HepG2 (cell line): ENCODE results near the gene CCL23. TPM values are rescaled to one million over a fixed set of nuclear protein-coding genes. Genes with fewer than 3 reads are reported as not detected.

Experiments
- FOXA3 ChIP-seq: IDR thresholded peaks from 2 replicates; pipeline ENCODE4 v1.6.1; 2016; ENCODE audit warnings: missing genetic modification reagents, missing compliant biosample characterization
- HNF4A ChIP-seq: sonication (generic); formaldehyde crosslinking; IDR thresholded peaks from 2 replicates; pipeline ENCODE4 v1.4.0; 2020; ENCODE audit warnings: missing genetic modification reagents
- IRF2 ChIP-seq: IDR thresholded peaks from 2 replicates; pipeline ENCODE4 v1.6.1; 2018; ENCODE audit warnings: missing genetic modification reagents, missing compliant biosample characterization
- MED1 ChIP-seq: sonication (generic); formaldehyde crosslinking; IDR thresholded peaks from 2 replicates; pipeline ENCODE4 v1.4.0; 2020; ENCODE audit warnings: missing genetic modification reagents
- MLLT10 ChIP-seq: sonication (generic); formaldehyde crosslinking; IDR thresholded peaks from 2 replicates; pipeline ENCODE4 v1.4.0; 2020; ENCODE audit warnings: missing genetic modification reagents
- NFIB ChIP-seq: sonication (generic); formaldehyde crosslinking; IDR thresholded peaks from 2 replicates; pipeline ENCODE4 v1.9.0; 2021; ENCODE audit warnings: missing genetic modification reagents, mild to moderate bottlenecking, borderline replicate concordance
- PAF1 ChIP-seq: IDR thresholded peaks from 2 replicates; pipeline ENCODE4 v1.6.1; 2016; ENCODE audit warnings: missing genetic modification reagents, missing compliant biosample characterization
- PLRG1 ChIP-seq: fragments of 450-650 bp; conservative IDR thresholded peaks from 2 replicates; pipeline ENCODE4 v1.6.1; 2016
- POLR2AphosphoS2 ChIP-seq: IDR thresholded peaks from 2 replicates; pipeline ENCODE4 v1.6.1; 2011; ENCODE audit warnings: low read depth, low read length, improper control_type of control experiment
- POLR2G ChIP-seq: fragments of 200-400 bp; formaldehyde crosslinking; IDR thresholded peaks from 2 replicates; pipeline ENCODE4 v1.6.1; 2018; ENCODE audit warnings: mild to moderate bottlenecking, low read depth, low read length, moderate library complexity
- SMC3 ChIP-seq: IDR thresholded peaks from 2 replicates; pipeline ENCODE4 v1.6.1; 2011; ENCODE audit warnings: low read length, improper control_type of control experiment
- STAG1 ChIP-seq: sonication (generic); formaldehyde crosslinking; IDR thresholded peaks from 2 replicates; pipeline ENCODE4 v1.4.0; 2020; ENCODE audit warnings: missing genetic modification reagents
- ZBTB8A ChIP-seq: sonication (generic); formaldehyde crosslinking; IDR thresholded peaks from 2 replicates; pipeline ENCODE4 v1.4.0; 2020; ENCODE audit warnings: mild to moderate bottlenecking, low read depth, missing genetic modification reagents, borderline replicate concordance
- ZFP36L1 ChIP-seq: sonication (generic); formaldehyde crosslinking; IDR thresholded peaks from 2 replicates; pipeline ENCODE4 v1.8.0; 2022; ENCODE audit warnings: mild to moderate bottlenecking, missing genetic modification reagents, moderate library complexity
- ZNF124 ChIP-seq: sonication (generic); formaldehyde crosslinking; IDR thresholded peaks from 2 replicates; pipeline ENCODE4 v1.4.0; 2020; ENCODE audit warnings: missing genetic modification reagents
- ZNF550 ChIP-seq: sonication (generic); formaldehyde crosslinking; IDR thresholded peaks from 2 replicates; pipeline ENCODE4 v1.4.0; 2020; ENCODE audit warnings: mild to moderate bottlenecking, missing genetic modification reagents, borderline replicate concordance
- polyA plus RNA-seq, 8 experiments: library from polyadenylated mRNA; depleted of rRNA in 3 of 8; stranded (reverse) in 7 of 8; unstranded in 1 of 8; fragments of >200 nt; fragmentation: Illumina TruSeq in 4 of 8; extraction: Trizol in 4 of 8; gene quantifications; 2 replicates each; pipeline versions ENCODE4 v1.2.1 to v1.2.3, GENCODE V29; 2011 to 2016; ENCODE audit warnings: low read depth in 4 of 8, missing spikeins in 1 of 8, mixed read lengths in 1 of 8; ENCODE audit not compliant: insufficient read depth in 1 of 8
- total RNA-seq, 5 experiments: library from RNA; depleted of rRNA; stranded (reverse); fragments of >200 nt; fragmentation: Illumina TruSeq; extraction: Trizol; gene quantifications; 2 replicates each; pipeline ENCODE4 v1.2.3, GENCODE V29; 2016; ENCODE audit warnings: low read depth in 1 of 5
- TF ChIP-seq, protein P1 (sequence below): sonication (generic); formaldehyde crosslinking; conservative IDR thresholded peaks from 2 replicates; pipeline ENCODE4 v1.4.0; 2020; ENCODE audit warnings: missing genetic modification reagents
- TF ChIP-seq, protein P2 (sequence below): sonication (generic); formaldehyde crosslinking; IDR thresholded peaks from 2 replicates; pipeline ENCODE4 v1.4.0; 2020; ENCODE audit warnings: missing genetic modification reagents, mild to moderate bottlenecking, borderline replicate concordance
- TF ChIP-seq, protein P3 (sequence below): IDR thresholded peaks from 2 replicates; pipeline ENCODE4 v1.6.1; 2016; ENCODE audit warnings: mild to moderate bottlenecking, missing biosample characterization, missing genetic modification reagents
- TF ChIP-seq, protein P4 (sequence below): IDR thresholded peaks from 2 replicates; pipeline ENCODE4 v1.6.1; 2018; ENCODE audit warnings: missing genetic modification reagents
- TF ChIP-seq, protein P5 (sequence below): sonication (generic); formaldehyde crosslinking; IDR thresholded peaks from 2 replicates; pipeline ENCODE4 v1.4.0; 2020; ENCODE audit warnings: missing genetic modification reagents
- TF ChIP-seq, protein P6 (sequence below): sonication (generic); formaldehyde crosslinking; IDR thresholded peaks from 2 replicates; pipeline ENCODE4 v1.4.0; 2020; ENCODE audit warnings: missing genetic modification reagents, borderline replicate concordance

Gene CCL23
- total and polyA plus RNA-seq, 2 of the 13 experiments (the other 11 are each of a cell fraction or from before 2014, with no cell fraction given): not detected

DNA sequence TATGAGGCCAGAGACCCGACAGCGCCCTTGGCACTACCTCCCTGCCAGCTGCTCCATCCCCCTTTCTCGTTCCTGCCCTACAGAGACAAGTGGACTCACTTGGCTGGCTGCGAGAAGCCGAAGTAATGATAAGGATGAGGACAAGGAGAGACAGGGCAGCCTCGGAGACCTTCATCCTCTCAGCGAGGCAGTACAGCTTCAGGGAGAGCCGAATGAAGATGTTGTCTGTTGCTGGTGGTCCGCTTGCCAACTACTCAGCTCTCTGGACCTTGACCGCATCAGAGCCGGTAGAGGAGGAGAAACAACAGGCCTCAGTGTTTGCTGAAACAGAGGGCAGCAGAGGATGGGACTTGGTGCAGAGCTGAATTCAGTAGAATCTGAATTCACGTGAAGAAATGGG, 36.5 kb downstream of the CCL23 start, which contains the start of gene CCL16 (continued):
- TF ChIP-seq, protein P1, sequence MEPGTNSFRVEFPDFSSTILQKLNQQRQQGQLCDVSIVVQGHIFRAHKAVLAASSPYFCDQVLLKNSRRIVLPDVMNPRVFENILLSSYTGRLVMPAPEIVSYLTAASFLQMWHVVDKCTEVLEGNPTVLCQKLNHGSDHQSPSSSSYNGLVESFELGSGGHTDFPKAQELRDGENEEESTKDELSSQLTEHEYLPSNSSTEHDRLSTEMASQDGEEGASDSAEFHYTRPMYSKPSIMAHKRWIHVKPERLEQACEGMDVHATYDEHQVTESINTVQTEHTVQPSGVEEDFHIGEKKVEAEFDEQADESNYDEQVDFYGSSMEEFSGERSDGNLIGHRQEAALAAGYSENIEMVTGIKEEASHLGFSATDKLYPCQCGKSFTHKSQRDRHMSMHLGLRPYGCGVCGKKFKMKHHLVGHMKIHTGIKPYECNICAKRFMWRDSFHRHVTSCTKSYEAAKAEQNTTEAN (CRISPR knock-in tag): no peak
- TF ChIP-seq MLLT10 (CRISPR knock-in tag) (no peak), ZBTB8A (CRISPR knock-in tag) (no peak), STAG1 (CRISPR knock-in tag) (peak; percentile 40; the same call in 1 of the 2 replicates), HNF4A (CRISPR knock-in tag) (peak; percentile 86), FOXA3 (CRISPR knock-in tag) (peak; percentile 65; the same call in 1 of the 2 replicates), NFIB (CRISPR knock-in tag) (no peak), POLR2G (peak; percentile 73), ZNF124 (CRISPR knock-in tag) (no peak), MED1 (CRISPR knock-in tag) (no peak), IRF2 (CRISPR knock-in tag) (no peak), PAF1 (CRISPR knock-in tag) (no peak), ZFP36L1 (CRISPR knock-in tag) (no peak), ZNF550 (CRISPR knock-in tag) (no peak), POLR2AphosphoS2 (no peak), PLRG1 (no peak), SMC3 (peak; percentile 11; the same call in 1 of the 2 replicates)
- TF ChIP-seq, protein P2, sequence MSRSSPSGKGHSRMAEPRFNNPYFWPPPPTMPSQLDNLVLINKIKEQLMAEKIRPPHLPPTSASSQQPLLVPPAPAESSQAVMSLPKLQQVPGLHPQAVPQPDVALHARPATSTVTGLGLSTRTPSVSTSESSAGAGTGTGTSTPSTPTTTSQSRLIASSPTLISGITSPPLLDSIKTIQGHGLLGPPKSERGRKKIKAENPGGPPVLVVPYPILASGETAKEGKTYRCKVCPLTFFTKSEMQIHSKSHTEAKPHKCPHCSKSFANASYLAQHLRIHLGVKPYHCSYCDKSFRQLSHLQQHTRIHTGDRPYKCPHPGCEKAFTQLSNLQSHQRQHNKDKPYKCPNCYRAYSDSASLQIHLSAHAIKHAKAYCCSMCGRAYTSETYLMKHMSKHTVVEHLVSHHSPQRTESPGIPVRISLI (CRISPR knock-in tag): no peak
- TF ChIP-seq, protein P3, sequence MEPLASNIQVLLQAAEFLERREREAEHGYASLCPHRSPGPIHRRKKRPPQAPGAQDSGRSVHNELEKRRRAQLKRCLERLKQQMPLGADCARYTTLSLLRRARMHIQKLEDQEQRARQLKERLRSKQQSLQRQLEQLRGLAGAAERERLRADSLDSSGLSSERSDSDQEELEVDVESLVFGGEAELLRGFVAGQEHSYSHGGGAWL (CRISPR knock-in tag): 0 out of 2 replicates have a peak, but pooled peaks have one; percentile 3
- TF ChIP-seq, protein P4, sequence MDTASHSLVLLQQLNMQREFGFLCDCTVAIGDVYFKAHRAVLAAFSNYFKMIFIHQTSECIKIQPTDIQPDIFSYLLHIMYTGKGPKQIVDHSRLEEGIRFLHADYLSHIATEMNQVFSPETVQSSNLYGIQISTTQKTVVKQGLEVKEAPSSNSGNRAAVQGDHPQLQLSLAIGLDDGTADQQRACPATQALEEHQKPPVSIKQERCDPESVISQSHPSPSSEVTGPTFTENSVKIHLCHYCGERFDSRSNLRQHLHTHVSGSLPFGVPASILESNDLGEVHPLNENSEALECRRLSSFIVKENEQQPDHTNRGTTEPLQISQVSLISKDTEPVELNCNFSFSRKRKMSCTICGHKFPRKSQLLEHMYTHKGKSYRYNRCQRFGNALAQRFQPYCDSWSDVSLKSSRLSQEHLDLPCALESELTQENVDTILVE (CRISPR knock-in tag): no peak
- TF ChIP-seq, protein P5, sequence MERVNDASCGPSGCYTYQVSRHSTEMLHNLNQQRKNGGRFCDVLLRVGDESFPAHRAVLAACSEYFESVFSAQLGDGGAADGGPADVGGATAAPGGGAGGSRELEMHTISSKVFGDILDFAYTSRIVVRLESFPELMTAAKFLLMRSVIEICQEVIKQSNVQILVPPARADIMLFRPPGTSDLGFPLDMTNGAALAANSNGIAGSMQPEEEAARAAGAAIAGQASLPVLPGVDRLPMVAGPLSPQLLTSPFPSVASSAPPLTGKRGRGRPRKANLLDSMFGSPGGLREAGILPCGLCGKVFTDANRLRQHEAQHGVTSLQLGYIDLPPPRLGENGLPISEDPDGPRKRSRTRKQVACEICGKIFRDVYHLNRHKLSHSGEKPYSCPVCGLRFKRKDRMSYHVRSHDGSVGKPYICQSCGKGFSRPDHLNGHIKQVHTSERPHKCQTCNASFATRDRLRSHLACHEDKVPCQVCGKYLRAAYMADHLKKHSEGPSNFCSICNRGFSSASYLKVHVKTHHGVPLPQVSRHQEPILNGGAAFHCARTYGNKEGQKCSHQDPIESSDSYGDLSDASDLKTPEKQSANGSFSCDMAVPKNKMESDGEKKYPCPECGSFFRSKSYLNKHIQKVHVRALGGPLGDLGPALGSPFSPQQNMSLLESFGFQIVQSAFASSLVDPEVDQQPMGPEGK (CRISPR knock-in tag): no peak
- TF ChIP-seq, protein P6, sequence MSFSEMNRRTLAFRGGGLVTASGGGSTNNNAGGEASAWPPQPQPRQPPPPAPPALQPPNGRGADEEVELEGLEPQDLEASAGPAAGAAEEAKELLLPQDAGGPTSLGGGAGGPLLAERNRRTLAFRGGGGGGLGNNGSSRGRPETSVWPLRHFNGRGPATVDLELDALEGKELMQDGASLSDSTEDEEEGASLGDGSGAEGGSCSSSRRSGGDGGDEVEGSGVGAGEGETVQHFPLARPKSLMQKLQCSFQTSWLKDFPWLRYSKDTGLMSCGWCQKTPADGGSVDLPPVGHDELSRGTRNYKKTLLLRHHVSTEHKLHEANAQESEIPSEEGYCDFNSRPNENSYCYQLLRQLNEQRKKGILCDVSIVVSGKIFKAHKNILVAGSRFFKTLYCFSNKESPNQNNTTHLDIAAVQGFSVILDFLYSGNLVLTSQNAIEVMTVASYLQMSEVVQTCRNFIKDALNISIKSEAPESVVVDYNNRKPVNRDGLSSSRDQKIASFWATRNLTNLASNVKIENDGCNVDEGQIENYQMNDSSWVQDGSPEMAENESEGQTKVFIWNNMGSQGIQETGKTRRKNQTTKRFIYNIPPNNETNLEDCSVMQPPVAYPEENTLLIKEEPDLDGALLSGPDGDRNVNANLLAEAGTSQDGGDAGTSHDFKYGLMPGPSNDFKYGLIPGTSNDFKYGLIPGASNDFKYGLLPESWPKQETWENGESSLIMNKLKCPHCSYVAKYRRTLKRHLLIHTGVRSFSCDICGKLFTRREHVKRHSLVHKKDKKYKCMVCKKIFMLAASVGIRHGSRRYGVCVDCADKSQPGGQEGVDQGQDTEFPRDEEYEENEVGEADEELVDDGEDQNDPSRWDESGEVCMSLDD (CRISPR knock-in tag): no peak
